SU-DHL-6 (cell line): ENCODE results near the gene CHSY1.

ENCODE experiments used
- H2AFZ ChIP-seq: fragments of 200-600 bp; sonication (generic); 2 replicates; pipeline ENCODE4 v1.6.1; 2014; ENCODE audit warnings: low read depth, mild to moderate bottlenecking, moderate library complexity, mixed read lengths, antibody characterized with exemption, low read length; ENCODE audit not compliant: severe bottlenecking
- H3F3A ChIP-seq: fragments of 200-600 bp; shearing (Covaris generic); 2 replicates; pipeline ENCODE4 v1.6.0; 2016; ENCODE audit warnings: antibody characterized with exemption, mild to moderate bottlenecking; ENCODE audit not compliant: insufficient read depth
- H3K27ac ChIP-seq: fragments of 200-600 bp; sonication (generic); 2 replicates; pipeline ENCODE4 v1.5.1; 2016; ENCODE audit warnings: low read depth, mild to moderate bottlenecking, low read length, moderate library complexity, mixed read lengths
- H3K27me3 ChIP-seq: fragments of 200-600 bp; sonication (generic), shearing (Covaris generic); 2 replicates; pipeline ENCODE4 v1.6.0; 2014; ENCODE audit warnings: mild to moderate bottlenecking, low read length
- H3K36me3 ChIP-seq: fragments of 200-600 bp; sonication (generic); 2 replicates; pipeline ENCODE4 v1.6.1; 2014; ENCODE audit warnings: mild to moderate bottlenecking, low read length, mixed read lengths
- H3K4me2 ChIP-seq: fragments of 300-600, 200-600 bp; shearing (Covaris generic), sonication (generic); 2 replicates; pipeline ENCODE4 v1.6.0; 2014; ENCODE audit warnings: low read length, low read depth, mild to moderate bottlenecking; ENCODE audit not compliant: poor library complexity, severe bottlenecking
- H3K4me3 ChIP-seq: fragments of 200-600 bp; sonication (generic); 2 replicates; pipeline ENCODE4 v1.5.1; 2014; ENCODE audit warnings: antibody characterized with exemption, low read length, mild to moderate bottlenecking, mixed read lengths; ENCODE audit not compliant: insufficient read depth, poor library complexity, severe bottlenecking
- H3K79me2 ChIP-seq: fragments of 200-600 bp; sonication (generic); 2 replicates; pipeline ENCODE4 v1.6.1; 2014; ENCODE audit warnings: mild to moderate bottlenecking, low read length, moderate library complexity; ENCODE audit not compliant: insufficient read depth
- H3K9ac ChIP-seq: fragments of 200-600 bp; sonication (generic); 2 replicates; pipeline ENCODE4 v1.7.0; 2014; ENCODE audit warnings: mild to moderate bottlenecking, low read length
- H3K9me2 ChIP-seq: fragments of 200-600 bp; sonication (generic); replicated peaks from 2 replicates; pipeline ENCODE4 v1.6.1; 2014; ENCODE audit warnings: low read length; ENCODE audit not compliant: insufficient read depth
- H3K9me3 ChIP-seq: fragments of 200-600 bp; sonication (generic); 2 replicates; pipeline ENCODE4 v1.6.1; 2014; ENCODE audit warnings: low read length, mixed read lengths; ENCODE audit not compliant: insufficient read depth
- H4K20me1 ChIP-seq: fragments of 200-600 bp; sonication (generic); 2 replicates; pipeline ENCODE4 v1.6.1; 2014; ENCODE audit warnings: low read depth, mild to moderate bottlenecking, antibody characterized with exemption, low read length, moderate library complexity, mixed read lengths
- EZH2phosphoT487 ChIP-seq: fragments of 200-600 bp; sonication (generic), shearing (Covaris generic); conservative IDR thresholded peaks from 2 replicates; pipeline ENCODE4 v1.6.1; 2018; ENCODE audit warnings: mild to moderate bottlenecking, antibody characterized with exemption, low read length, moderate library complexity, mixed read lengths
- TF ChIP-seq, protein P1 (sequence below): fragments of 200-600 bp; sonication (generic); IDR thresholded peaks from one replicate; pipeline ENCODE4 v1.5.1; 2017; ENCODE audit warnings: antibody characterized with exemption, mild to moderate bottlenecking, low read length, moderate library complexity; ENCODE audit not compliant: insufficient read depth, poor library complexity, severe bottlenecking

The CHSY1 gene

DNA sequence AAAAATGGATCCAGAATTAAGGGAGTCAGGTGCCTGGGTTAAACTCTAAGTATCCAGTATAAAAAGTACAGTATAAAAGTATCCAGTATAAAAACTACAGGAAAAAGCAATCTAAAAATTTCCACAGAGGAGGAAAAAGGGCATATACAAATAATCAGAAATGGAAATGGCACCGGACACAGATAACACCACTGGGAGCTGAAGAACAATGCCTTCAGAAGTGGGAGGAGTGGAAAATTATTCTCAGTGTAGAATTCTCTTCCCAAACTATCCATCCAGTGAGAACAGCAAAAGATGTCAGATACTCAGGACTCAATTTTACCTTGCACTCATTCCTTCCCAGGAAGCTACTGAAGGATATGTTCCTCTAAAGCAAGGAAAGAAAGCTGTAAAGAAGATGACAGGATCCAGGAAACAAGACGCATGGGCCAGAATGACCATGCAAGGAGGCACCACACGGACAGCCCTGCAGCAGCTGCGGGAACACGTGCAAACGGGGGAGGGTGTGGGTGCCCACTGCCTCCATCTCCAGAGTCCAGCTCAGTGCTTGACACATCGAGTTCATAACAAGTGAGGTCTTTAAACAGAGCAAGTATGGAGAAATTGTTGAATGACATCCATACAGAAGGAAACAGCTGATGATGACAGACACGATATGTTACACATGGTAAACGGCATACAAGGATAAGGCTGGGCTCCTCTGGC lies 68.5 kb downstream of the CHSY1 start:
- H3F3A ChIP-seq: no peaks in the 10 kb centered on the region
- H3K79me2 ChIP-seq: peaks cover 15% of the 10 kb centered on the region
- no peaks in the 10 kb centered on the region for H3K27me3 ChIP-seq
- H3K4me3 ChIP-seq: no peak overlapping the region
- H3K27ac ChIP-seq: no peak overlapping the region
- no peaks in the 10 kb centered on the region for H3K9me3 ChIP-seq
- H3K9ac ChIP-seq: no peak overlapping the region
- H3K9me2 ChIP-seq: no peaks in the 10 kb centered on the region
- TF ChIP-seq, protein P1, sequence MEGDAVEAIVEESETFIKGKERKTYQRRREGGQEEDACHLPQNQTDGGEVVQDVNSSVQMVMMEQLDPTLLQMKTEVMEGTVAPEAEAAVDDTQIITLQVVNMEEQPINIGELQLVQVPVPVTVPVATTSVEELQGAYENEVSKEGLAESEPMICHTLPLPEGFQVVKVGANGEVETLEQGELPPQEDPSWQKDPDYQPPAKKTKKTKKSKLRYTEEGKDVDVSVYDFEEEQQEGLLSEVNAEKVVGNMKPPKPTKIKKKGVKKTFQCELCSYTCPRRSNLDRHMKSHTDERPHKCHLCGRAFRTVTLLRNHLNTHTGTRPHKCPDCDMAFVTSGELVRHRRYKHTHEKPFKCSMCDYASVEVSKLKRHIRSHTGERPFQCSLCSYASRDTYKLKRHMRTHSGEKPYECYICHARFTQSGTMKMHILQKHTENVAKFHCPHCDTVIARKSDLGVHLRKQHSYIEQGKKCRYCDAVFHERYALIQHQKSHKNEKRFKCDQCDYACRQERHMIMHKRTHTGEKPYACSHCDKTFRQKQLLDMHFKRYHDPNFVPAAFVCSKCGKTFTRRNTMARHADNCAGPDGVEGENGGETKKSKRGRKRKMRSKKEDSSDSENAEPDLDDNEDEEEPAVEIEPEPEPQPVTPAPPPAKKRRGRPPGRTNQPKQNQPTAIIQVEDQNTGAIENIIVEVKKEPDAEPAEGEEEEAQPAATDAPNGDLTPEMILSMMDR: no peak
- no peak for TF ChIP-seq EZH2phosphoT487
- no peaks in the 10 kb centered on the region for H4K20me1 ChIP-seq
- H2AFZ ChIP-seq: no peak overlapping the region
- H3K36me3 ChIP-seq: no peaks in the 10 kb centered on the region
- no peak overlapping the region for H3K4me2 ChIP-seq

DNA sequence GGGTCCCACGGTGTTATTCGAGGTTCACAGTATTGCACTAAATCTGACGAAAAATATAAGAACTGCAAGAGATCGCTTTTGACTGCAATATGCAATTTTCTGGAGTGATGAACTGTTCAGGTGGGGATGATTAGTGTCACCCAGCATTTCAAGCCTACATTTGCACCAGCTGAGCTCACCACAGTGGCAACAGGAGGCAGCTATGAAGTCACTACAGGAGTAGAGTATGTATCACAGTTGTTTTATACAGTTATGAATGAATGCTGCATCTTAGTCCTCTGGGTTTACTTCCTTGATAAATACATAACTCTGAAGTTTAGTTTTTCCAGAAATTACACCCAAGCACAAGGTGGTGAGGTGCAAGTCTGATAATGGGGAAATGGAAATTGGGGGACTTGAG lies 69.6 kb downstream of the CHSY1 start:
- Histone ChIP-seq H3K27ac (no peak overlapping the region), H3K4me2 (no peak overlapping the region), H3K27me3 (no peaks in the 10 kb centered on the region), H3K9ac (no peak overlapping the region), H3K9me2 (no peaks in the 10 kb centered on the region), H3K36me3 (no peaks in the 10 kb centered on the region), H4K20me1 (no peaks in the 10 kb centered on the region), H2AFZ (no peak overlapping the region), H3K79me2 (peaks cover 8% of the 10 kb centered on the region), H3K4me3 (no peak overlapping the region), H3F3A (no peaks in the 10 kb centered on the region), H3K9me3 (no peaks in the 10 kb centered on the region)
- TF ChIP-seq, protein P1: no peak
- no peak for TF ChIP-seq EZH2phosphoT487

GRCh38 chr15:101181349-101181748 lies 70.5 kb downstream of the CHSY1 start:
- Histone ChIP-seq H3K27me3 (no peaks in the 10 kb centered on the region), H3K36me3 (no peaks in the 10 kb centered on the region), H2AFZ (no peak overlapping the region), H3K79me2 (peaks cover 8% of the 10 kb centered on the region), H3K9ac (no peak overlapping the region), H4K20me1 (no peaks in the 10 kb centered on the region), H3K9me2 (no peaks in the 10 kb centered on the region), H3F3A (no peaks in the 10 kb centered on the region), H3K9me3 (no peaks in the 10 kb centered on the region), H3K4me2 (no peak overlapping the region), H3K4me3 (no peak overlapping the region), H3K27ac (no peak overlapping the region)
- TF ChIP-seq EZH2phosphoT487: no peak
- TF ChIP-seq, protein P1: no peak
